NCI-H2196 treated with DMSO at 0.1 percent for 48 hours (cell line): ENCODE measurements around the gene ATPAF1.
"Not testable (repeated sequence)": the region's sequence is repeated elsewhere in the genome, so short reads cannot be mapped to it uniquely, and the experiment has no call there.

ENCODE experiments used
- DNase-seq: peaks from one replicate; lab custom pipeline; 2025; ENCODE audit not compliant: unreplicated experiment; lab: John Stamatoyannopoulos, UW

ATPAF1 gene

GRCh38 chr1:46651152-46651551 is 17.0 kb downstream of the ATPAF1 start:
- DNase-seq, result not testable (repeated sequence)

GRCh38 chr1:46650491-46650890 is 17.7 kb downstream of the ATPAF1 start:
- DNase-seq, result no peak

DNA sequence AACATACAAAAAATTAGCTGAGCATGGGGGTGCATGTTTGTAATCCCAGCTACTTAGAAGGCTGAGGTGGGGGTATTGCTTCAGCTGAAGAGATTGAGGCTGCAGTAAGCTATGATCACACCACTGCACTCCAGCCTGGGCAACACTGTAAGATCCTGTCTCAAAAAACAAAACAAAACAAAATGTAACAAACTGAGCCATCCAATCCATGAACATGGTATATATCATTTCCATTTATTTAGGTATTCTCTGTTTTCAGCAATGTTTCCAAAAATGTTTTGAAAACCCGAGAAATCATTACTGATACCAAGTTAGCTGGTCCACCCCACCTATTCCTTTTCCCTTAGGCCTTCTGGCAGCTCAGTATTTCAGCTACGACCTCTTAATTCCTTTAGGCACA is 18.4 kb downstream of the ATPAF1 start:
- DNase-seq, result no peak

- no peak for DNase-seq
Measured at GRCh38 chr1:46647611-46648010, 20.6 kb downstream of the ATPAF1 start.

DNA sequence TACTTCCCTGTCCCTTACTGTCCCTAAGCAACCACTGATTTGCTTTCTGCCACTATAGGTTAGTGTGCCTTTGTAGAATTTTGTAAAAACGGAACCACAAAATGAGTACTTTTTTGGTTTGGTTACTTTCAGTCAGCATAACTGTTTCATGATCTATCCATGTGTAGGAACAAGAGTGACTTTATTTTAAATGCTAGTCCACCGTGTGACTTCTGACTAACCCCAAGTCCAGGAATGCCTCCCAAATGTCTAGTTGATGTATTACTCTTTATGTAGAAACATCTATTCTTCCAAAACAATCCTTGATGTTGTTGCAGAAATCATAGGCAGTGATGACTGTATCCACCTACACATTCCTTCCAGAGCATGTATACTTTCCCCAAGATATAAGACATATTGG is 21.3 kb downstream of the ATPAF1 start:
- no peak for DNase-seq

DNA sequence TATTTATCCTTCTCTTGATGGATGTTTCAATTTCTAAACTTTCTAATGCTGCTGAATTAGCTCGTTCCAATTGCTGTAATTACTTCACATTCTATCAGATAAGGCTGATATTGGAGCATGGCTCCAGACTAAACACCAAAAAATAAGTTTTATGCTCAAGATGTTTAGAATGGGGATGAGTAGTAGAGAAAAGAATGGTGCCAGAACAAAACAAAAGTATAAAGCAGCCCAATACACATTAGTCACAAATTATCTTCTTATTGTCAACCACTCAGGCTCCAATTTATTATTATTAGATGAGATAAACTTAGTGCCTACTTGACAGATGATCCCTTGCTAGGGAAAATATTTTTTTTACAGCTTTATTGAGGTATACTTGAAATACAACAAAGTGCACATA is 21.8 kb downstream of the ATPAF1 start:
- DNase-seq, result no peak

DNA sequence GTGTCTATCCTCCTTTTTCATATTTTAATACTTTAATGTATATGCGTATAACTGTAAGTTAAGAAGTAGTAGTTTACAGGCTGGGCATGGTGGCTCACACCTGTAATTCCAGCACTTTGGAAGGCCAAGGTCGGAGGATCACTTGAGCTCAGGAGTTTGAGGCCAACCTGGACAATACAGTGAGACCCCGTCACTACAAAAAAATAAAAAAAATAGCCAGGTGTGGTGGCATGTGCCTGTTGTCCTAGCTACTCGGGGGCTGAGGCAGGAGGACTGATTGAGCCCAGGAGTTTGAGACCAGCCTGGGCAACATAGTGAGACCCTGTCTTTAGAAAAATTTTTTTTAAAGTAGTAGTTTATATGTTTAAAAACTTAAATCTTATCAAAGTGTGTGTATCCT is 22.3 kb downstream of the ATPAF1 start:
- no peak for DNase-seq

DNA sequence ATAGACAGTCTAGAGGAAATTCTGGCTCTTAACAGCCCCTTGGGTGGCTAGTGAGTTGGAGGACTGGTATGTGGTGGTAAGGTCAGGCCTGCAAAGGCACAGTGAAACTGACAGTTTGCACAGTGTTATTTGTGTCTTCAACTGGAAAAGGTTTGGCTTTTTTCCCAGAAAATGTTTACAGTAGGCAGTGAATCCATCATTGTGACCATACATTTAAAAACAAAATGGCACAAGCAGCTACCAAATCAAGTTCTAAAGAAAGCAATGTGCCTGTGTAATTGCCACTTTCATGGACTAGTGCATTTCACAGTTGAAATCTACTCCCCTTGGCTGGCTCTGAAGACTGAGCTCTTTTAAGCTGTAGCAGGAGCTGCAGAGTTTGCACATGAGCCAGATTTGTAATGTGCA is 24.8 kb downstream of the ATPAF1 start:
- peak; percentile 48 for DNase-seq

- DNase-seq, result no peak
Measured at GRCh38 chr1:46642115-46642680, 26.0 kb downstream of the ATPAF1 start.

- no peak for DNase-seq
Measured at GRCh38 chr1:46639547-46639946, 28.6 kb downstream of the ATPAF1 start.

DNA sequence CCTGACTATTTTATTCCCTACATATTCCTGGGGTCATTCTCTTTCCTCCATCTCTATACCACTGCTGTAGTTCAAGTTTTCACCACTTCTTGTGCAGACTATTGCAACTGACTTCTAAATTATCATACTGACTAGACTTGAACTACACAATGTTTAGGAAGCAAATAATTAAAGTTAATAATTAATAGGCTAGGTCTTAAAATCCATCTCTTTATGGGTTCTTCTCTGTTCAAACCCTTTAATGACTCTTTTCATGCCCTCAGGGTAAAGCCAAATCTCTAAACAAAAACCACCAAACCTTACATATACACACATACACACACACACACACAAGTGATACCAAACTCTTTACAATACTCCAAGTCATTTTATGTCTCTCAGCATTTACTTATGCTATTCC is 29.2 kb downstream of the ATPAF1 start:
- no peak for DNase-seq

GRCh38 chr1:46637444-46638083 is 30.6 kb downstream of the ATPAF1 start:
- no peak for DNase-seq

GRCh38 chr1:46635205-46635604 is 33.0 kb downstream of the ATPAF1 start:
- DNase-seq, result no peak

DNA sequence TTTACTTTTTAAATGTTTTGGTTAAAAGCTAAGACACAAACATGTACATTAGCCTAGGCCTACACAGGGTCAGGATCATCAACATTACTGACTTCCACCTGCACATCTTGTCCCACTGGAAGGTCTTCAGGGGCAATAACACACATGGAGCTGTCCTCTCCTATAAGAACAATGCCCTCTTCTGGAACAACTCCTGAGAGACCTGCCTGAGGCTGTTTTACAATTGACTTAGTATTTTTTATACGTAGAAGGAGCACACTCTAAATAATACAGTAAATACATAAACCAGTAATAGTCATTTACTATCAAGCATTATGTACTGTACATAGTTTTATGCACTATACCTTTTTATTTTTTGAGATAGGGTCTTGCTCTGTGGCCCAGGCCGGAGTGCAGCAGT is 37.4 kb downstream of the ATPAF1 start:
- no peak for DNase-seq

- DNase-seq, result no peak
Measured at GRCh38 chr1:46623743-46624644, 44.2 kb downstream of the ATPAF1 start.

GRCh38 chr1:46622344-46622743 is 45.8 kb downstream of the ATPAF1 start:
- peak; percentile 15 for DNase-seq

GRCh38 chr1:46621930-46622329 is 46.2 kb downstream of the ATPAF1 start:
- no peak for DNase-seq

DNA sequence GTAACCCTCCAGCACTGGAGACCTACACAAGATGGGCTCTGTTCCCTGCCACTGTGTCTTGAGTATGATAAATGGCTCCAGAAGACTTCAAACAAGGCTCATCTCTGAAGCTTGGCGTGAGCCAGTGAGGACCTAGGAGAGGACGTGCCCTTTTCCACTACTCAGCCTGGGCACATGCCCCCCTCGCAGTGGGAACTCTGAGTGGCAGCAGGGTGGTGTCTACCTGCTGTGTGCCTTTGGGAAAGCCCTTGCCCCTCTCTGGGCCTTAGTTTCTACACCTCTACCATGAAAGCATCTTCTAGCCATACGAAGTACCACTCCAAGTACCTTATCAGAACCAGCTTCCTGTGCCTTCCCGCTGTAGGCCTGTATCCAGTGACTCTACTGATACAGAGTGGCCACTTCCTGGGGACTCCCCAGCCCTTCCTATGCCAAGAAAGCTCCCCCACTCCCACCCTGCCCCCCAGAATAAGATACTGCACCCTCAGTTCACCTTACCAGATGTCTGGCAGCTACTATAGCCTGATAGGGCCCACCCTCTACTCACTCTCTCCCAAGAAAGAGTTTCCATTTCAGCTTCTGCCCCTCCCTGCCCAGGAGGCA is 48.4 kb downstream of the ATPAF1 start:
- no peak for DNase-seq

GRCh38 chr1:46618754-46619415 is 49.3 kb downstream of the ATPAF1 start:
- DNase-seq, result no peak

GRCh38 chr1:46617833-46618232 is 50.3 kb downstream of the ATPAF1 start:
- no peak for DNase-seq

- no peak for DNase-seq
Measured at GRCh38 chr1:46617108-46617800, 50.9 kb downstream of the ATPAF1 start.
